ENCODE results near the gene NKD2.

The NKD2 gene

DNA sequence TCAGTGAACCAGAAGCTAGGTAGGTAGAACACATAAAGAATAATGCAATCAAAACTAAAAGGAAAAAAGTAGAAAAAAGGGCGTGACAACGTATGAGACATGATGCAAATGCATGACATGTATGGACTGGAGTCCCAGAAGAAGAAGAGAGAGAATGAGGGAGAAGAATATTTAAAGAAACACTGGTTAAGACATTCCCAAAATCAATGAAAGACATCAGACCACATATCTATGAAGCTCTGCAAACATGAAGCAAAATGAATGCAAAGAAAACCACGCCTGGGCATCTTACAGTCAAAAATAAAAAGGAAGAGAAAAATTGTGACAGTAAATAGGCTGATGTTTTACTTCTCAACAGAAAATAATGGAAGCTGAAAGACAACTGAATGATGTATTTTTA, 23.8 kb upstream of the NKD2 start:
- no peak for TF ChIP-seq CTCF (IDR thresholded peaks at IDR 0.05)
- Histone ChIP-seq H3K27ac (no peak overlapping the region), H3K4me3 (ENCODE audit: low read depth in 1 of 2, low read length in 1 of 2) (no peak overlapping the region), H3K4me1 (ENCODE audit: control insufficient read depth in 1 of 2, insufficient read depth in 1 of 2, low read depth in 1 of 2, low read length in 1 of 2) (no peaks in the 10 kb centered on the region), H3K27me3 (peaks cover 17% of the 10 kb centered on the region), H3K36me3 (no peaks in the 10 kb centered on the region), H3K9me3 (no peaks in the 10 kb centered on the region)

DNA sequence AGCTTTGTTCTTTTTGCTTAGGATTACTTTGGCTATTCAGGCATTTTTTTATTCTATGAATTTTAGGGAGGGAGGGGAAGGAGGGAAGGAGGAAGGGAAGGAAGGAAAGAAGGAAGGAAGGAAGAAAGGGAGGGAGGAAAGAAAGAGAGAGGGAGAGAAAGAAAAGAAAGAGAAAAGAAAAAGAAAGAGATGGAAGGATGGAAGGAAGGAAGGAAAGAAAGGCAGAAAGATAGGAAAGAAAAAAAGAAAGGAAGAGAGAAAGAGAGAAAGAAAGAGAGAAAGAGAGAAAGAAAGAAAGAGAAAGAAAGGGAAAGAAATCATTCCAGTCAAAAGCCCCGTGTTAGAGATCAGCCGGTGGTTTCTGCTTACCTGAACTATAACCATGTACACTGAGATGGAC, 20.8 kb upstream of the NKD2 start:
- Histone ChIP-seq H3K4me3 (ENCODE audit: low read depth in 1 of 2, low read length in 1 of 2) (no peak overlapping the region), H3K27ac (no peak overlapping the region), H3K4me1 (ENCODE audit: control insufficient read depth in 1 of 2, insufficient read depth in 1 of 2, low read depth in 1 of 2, low read length in 1 of 2) (no peaks in the 10 kb centered on the region), H3K27me3 (peaks cover 39% of the 10 kb centered on the region), H3K36me3 (no peaks in the 10 kb centered on the region), H3K9me3 (no peaks in the 10 kb centered on the region)
- TF ChIP-seq CTCF (IDR thresholded peaks at IDR 0.05): no peak

- H3K4me3 ChIP-seq (ENCODE audit: low read depth in 1 of 2, low read length in 1 of 2): no peak overlapping the region
- H3K27ac ChIP-seq: no peak overlapping the region
- no peaks in the 10 kb centered on the region for H3K36me3 ChIP-seq
- no peaks in the 10 kb centered on the region for H3K4me1 ChIP-seq (ENCODE audit: control insufficient read depth in 1 of 2, insufficient read depth in 1 of 2, low read depth in 1 of 2, low read length in 1 of 2)
- peaks cover 39% of the 10 kb centered on the region for H3K27me3 ChIP-seq
- TF ChIP-seq CTCF (IDR thresholded peaks at IDR 0.05): no peak
- no peaks in the 10 kb centered on the region for H3K9me3 ChIP-seq
These were observed 20.3 kb upstream of the NKD2 start for GRCh38 chr5:988322-988721.

DNA sequence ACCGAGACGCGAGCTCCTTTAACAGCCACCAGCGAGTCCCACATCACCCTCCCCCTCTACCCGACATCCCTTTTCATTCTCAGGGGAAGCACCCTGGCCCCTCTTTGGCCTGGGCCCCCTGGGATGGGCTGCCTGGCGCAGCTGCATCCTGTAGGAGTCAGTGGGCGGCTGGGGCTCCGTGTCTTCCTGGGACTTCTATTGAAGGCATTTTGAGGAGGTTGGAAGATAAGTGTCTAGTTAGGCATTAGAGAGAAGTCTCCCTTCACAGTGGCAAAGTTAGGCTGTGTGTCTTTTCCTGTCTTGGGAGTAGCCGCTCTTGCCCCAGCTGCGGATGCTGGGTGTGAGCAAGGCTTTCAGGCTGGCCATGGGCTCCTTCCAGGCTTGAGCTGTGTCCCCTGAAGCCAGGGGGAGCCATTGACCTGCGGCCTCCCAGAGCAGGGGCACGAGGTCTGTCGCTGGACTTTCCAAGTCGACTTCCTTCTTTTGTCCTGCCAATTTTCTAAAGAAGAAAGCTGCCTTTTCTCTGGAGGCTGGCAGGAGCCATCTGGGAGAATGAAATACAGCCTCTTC, 18.6 kb upstream of the NKD2 start:
- H3K4me3 ChIP-seq (ENCODE audit: low read depth in 1 of 2, low read length in 1 of 2): no peak overlapping the region
- H3K9me3 ChIP-seq: no peaks in the 10 kb centered on the region
- H3K36me3 ChIP-seq: no peaks in the 10 kb centered on the region
- TF ChIP-seq CTCF (IDR thresholded peaks at IDR 0.05): no peak
- H3K4me1 ChIP-seq (ENCODE audit: control insufficient read depth in 1 of 2, insufficient read depth in 1 of 2, low read depth in 1 of 2, low read length in 1 of 2): no peaks in the 10 kb centered on the region
- no peak overlapping the region for H3K27ac ChIP-seq
- peaks cover 39% of the 10 kb centered on the region for H3K27me3 ChIP-seq

- H3K36me3 ChIP-seq: no peaks in the 10 kb centered on the region
- no peaks in the 10 kb centered on the region for H3K4me1 ChIP-seq (ENCODE audit: control insufficient read depth in 1 of 2, insufficient read depth in 1 of 2, low read depth in 1 of 2, low read length in 1 of 2)
- H3K4me3 ChIP-seq (ENCODE audit: low read depth in 1 of 2, low read length in 1 of 2): no peak overlapping the region
- no peak overlapping the region for H3K27ac ChIP-seq
- peaks cover 44% of the 10 kb centered on the region for H3K27me3 ChIP-seq
- TF ChIP-seq CTCF (IDR thresholded peaks at IDR 0.05): no peak
- H3K9me3 ChIP-seq: no peaks in the 10 kb centered on the region
These were observed 16.9 kb upstream of the NKD2 start for GRCh38 chr5:991472-992267.

All from neutrophil (primary cell).